ENCODE data around the gene GOLGA6L4.
"Not testable (repeated sequence)": the region's sequence is repeated elsewhere in the genome, so short reads cannot be mapped to it uniquely, and the experiment has no call there.

The GOLGA6L4 gene

DNA sequence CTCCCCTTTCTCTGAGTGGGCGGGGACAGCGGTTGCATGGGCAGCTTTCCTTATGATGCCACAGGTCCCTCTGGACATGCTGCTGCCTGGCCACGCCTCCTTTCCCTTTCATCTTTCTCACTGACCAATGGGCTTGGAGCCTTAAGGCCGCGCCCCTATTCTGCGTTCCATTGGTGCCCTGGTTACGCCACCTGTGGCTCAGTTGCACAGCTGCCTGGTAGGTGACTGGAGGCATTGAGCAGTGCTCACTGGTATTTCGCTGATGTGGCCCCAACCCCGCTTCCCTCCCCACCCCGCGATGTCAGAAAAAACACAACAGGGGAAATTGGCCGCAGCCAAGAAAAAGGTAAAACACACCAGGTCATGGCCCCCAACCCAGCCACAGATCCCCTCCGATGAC is at the start of gene GOLGA6L4:
GOLGA6L4 (plus strand) TSS at position 201 of the 400 bp plus-strand sequence; CDS start at position 263, 62 bp downstream.
- not testable (repeated sequence) for FAIRE-seq

GRCh38 chr15:84192982-84193381 is 42.6 kb upstream of the GOLGA6L4 start:
- FAIRE-seq, result not testable (repeated sequence)

DNA sequence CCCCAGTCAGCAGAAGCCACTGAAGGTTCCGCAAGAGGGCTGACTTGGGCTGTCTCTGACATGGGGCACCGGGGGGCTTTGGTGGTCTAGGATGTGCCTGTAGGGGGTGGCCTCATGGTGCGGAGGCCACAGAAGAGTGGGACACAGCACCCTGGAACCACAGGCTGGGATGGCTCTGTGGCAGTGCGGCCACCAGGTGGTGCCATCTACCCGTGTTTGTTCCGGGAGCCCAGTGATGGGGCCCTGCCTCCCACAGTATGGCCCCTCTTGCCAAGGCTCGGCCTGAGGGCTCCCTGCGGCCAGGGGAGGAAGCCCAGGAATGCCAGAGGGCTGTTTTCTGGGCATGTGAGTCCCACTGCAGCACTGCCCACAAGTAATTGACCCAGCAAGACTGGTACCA is 40.0 kb upstream of the GOLGA6L4 start:
- not testable (repeated sequence) for FAIRE-seq

DNA sequence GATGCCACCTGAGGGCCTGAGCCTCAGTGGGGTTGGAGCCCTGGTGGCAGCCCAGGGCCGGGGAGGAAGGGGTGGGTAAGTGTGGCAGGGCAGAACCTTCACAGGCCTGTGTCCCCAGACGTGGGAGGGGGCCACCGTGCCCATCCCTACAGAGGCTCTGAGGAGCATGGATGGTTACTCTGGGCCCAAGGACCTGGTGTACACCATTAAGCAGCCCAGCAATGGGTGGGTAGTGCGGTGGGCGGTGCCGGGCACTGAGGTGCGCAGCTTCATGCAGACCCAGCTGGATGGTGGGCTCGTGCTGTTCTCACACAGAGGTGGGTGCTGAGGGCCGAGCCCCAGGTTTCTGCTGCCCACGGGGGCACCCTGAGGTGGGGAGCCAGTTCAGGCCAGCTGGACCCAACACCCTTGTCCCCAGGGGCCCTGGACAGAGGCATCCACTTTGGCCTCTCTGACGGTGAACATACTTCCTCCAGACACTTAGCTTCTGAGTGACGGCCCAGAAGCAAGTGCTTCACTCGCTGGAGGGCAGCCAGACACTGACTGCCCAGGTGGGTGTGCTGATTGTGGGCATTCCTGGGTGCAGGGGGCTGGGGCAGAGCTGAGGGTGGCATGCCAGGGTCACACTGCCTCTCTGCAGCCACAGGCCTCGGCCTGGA is 38.9 kb upstream of the GOLGA6L4 start:
- not testable (repeated sequence) for FAIRE-seq

- not testable (repeated sequence) for FAIRE-seq
These were observed 35.7 kb upstream of the GOLGA6L4 start for GRCh38 chr15:84199865-84200264.

GRCh38 chr15:84246441-84246840 is 10.9 kb downstream of the GOLGA6L4 start:
- not testable (repeated sequence) for FAIRE-seq

Measured in islet of Langerhans (tissue), 1 donor.